GM18909 (cell line): Measurements from ENCODE around the gene OGFRL1.
"Not testable (repeated sequence)": the region's sequence is repeated elsewhere in the genome, so short reads cannot be mapped to it uniquely, and the experiment has no call there.

ENCODE experiments used
- ATAC-seq: cut with Tn5 transposase; IDR thresholded peaks from one replicate; pipeline ENCODE4 v1.9.1; 2021; ENCODE audit warnings: mild to moderate bottlenecking; ENCODE audit not compliant: unreplicated experiment, poor library complexity

OGFRL1 gene

GRCh38 chr6:71288228-71289038, at the start of gene OGFRL1:
Gene OGFRL1, plus strand, starts transcription at chr6:71288811. Its CDS starts 126 bp downstream, at chr6:71288937.
- ATAC-seq = peak; percentile 85

GRCh38 chr6:71239694-71240093, 48.9 kb upstream of the OGFRL1 start:
- ATAC-seq = no peak

GRCh38 chr6:71245265-71246049, 43.2 kb upstream of the OGFRL1 start:
- ATAC-seq = no peak

GRCh38 chr6:71246596-71246995, 42.0 kb upstream of the OGFRL1 start:
- ATAC-seq = no peak

GRCh38 chr6:71248306-71248765, 40.3 kb upstream of the OGFRL1 start:
- ATAC-seq = peak; percentile 89

GRCh38 chr6:71248878-71249544, 39.6 kb upstream of the OGFRL1 start:
- no peak for ATAC-seq

GRCh38 chr6:71250099-71250602, 38.5 kb upstream of the OGFRL1 start:
- ATAC-seq = no peak

GRCh38 chr6:71252410-71252809, 36.2 kb upstream of the OGFRL1 start:
- ATAC-seq = no peak

GRCh38 chr6:71252960-71253359, 35.7 kb upstream of the OGFRL1 start:
- ATAC-seq = no peak

GRCh38 chr6:71254323-71254722, 34.3 kb upstream of the OGFRL1 start:
- no peak for ATAC-seq

GRCh38 chr6:71258078-71258866, 30.3 kb upstream of the OGFRL1 start:
- ATAC-seq = no peak

GRCh38 chr6:71259888-71260604, 28.6 kb upstream of the OGFRL1 start:
- ATAC-seq = no peak

- ATAC-seq = no peak
Measured at GRCh38 chr6:71262914-71263313, 25.7 kb upstream of the OGFRL1 start.

GRCh38 chr6:71266392-71266791, 22.2 kb upstream of the OGFRL1 start:
- ATAC-seq = not testable (repeated sequence)

GRCh38 chr6:71268735-71269437, 19.7 kb upstream of the OGFRL1 start:
- ATAC-seq = peak; percentile 72

- ATAC-seq = no peak
Measured at GRCh38 chr6:71277926-71278600, 10.5 kb upstream of the OGFRL1 start.

GRCh38 chr6:71279321-71279720, 9.3 kb upstream of the OGFRL1 start:
- no peak for ATAC-seq

GRCh38 chr6:71279740-71280139, 8.9 kb upstream of the OGFRL1 start:
- no peak for ATAC-seq
